Measurements from ENCODE around the gene GBF1. TPM values are rescaled to one million over a fixed set of nuclear protein-coding genes. Genes with fewer than 3 reads are reported as not detected.

The GBF1 gene
- total and polyA plus RNA-seq, 2 of the 13 experiments (the other 11 are each of a cell fraction or from before 2014, with no cell fraction given): 17.1 to 21.9 TPM

GRCh38 chr10:102261842-102262241, 16.5 kb downstream of the GBF1 start:
- no peak overlapping the region for H3K4me2 ChIP-seq (ENCODE audit: low read depth, low read length)
- H3K27me3 ChIP-seq (ENCODE audit: control insufficient read depth in 1 of 2, insufficient read depth in 2 of 2, low read length in 2 of 2): no peaks in the 10 kb centered on the region
- ChIA-PET CTCF (ENCODE audit: low intra/inter-chr PET ratio, low total read pairs) (no interaction called here), POLR2A (no interaction called here)
- no peak overlapping the region for H3K4me3 ChIP-seq (replicated peaks in 1 of 3; ENCODE audit: insufficient read depth in 1 of 3, low read depth in 2 of 3, low read length in 3 of 3)
- no peak overlapping the region for H3K9ac ChIP-seq (ENCODE audit: insufficient read depth, low read depth, low read length)
- intact Hi-C loops (cut with micrococcal nuclease; ENCODE audit: unreplicated experiment): no loop called here
- ATAC-seq (no peak), DNase-seq (ENCODE audit: low spot score) (no peak), FAIRE-seq (no peak)
- H4K20me1 ChIP-seq (ENCODE audit: insufficient read depth, low read length): peaks cover 7% of the 10 kb centered on the region
- 89% methylated on average over 6 of the region's 6 CpGs for WGBS (ENCODE audit: low lambda C conversion rate)
- in situ Hi-C loops (cut with HindIII; ENCODE audit: extremely low pct_ligation_motif_present, low pct_unique_long_range_greater_than_20kb): no loop called here
- no TSS peak for BruUV-seq (replicated peaks)
- H3K79me2 ChIP-seq (ENCODE audit: insufficient read depth, low read length): peaks cover 27% of the 10 kb centered on the region
- no peak overlapping the region for H2AFZ ChIP-seq (ENCODE audit: low read length)
- TF ChIP-seq PLRG1 (conservative IDR thresholded peaks at IDR 0.05): no peak
- TF ChIP-seq ATF4 (CRISPR knock-in tag; IDR thresholded peaks at IDR 0.05): no peak
- no peak for TF ChIP-seq ZNF382 (CRISPR knock-in tag; IDR thresholded peaks at IDR 0.05; ENCODE audit: borderline replicate concordance)
- TF ChIP-seq GZF1 (CRISPR knock-in tag; IDR thresholded peaks at IDR 0.05): no peak
- TF ChIP-seq ZFY (CRISPR knock-in tag; IDR thresholded peaks at IDR 0.05): no peak
- TF ChIP-seq ZNF720 (CRISPR knock-in tag; IDR thresholded peaks at IDR 0.05): no peak
- no peak for TF ChIP-seq ZNF777 (CRISPR knock-in tag; IDR thresholded peaks at IDR 0.05)
- no peak for TF ChIP-seq THAP9 (CRISPR knock-in tag; IDR thresholded peaks at IDR 0.05; ENCODE audit: borderline replicate concordance)
- TF ChIP-seq UBTF (CRISPR knock-in tag; IDR thresholded peaks at IDR 0.05): no peak
- TF ChIP-seq ZNF18 (CRISPR knock-in tag; IDR thresholded peaks at IDR 0.05; ENCODE audit: insufficient replicate concordance): no peak
- TF ChIP-seq PAF1 (CRISPR knock-in tag; IDR thresholded peaks at IDR 0.05): no peak
- TF ChIP-seq KAT8 (CRISPR knock-in tag; IDR thresholded peaks at IDR 0.05): no peak
- H3K9me3 ChIP-seq (ENCODE audit: low read length): no peaks in the 10 kb centered on the region
- no peak overlapping the region for H3K27ac ChIP-seq (ENCODE audit: extremely low read length, insufficient read depth, low read length)
- H3K4me1 ChIP-seq (ENCODE audit: insufficient read depth, low read length): peaks cover 16% of the 10 kb centered on the region
- peaks cover 8 to 55% of the 10 kb centered on the region in 2 experiments for H3K36me3 ChIP-seq (replicated peaks in 1 of 2; ENCODE audit: control insufficient read depth in 1 of 2, insufficient read depth in 2 of 2, low read length in 2 of 2)
